GM12878 (cell line): ENCODE measurements around the gene DNAH8. TPM values are rescaled to one million over a fixed set of nuclear protein-coding genes. Genes with fewer than 3 reads are reported as not detected.

Source experiments
- ATAC-seq: fragments of 200-7000 bp; cut with Tn5 transposase; 3 replicates; pipeline ENCODE4 v1.9.1; 2020; ENCODE audit warnings: mild to moderate bottlenecking, moderate library complexity
- BruUV-seq: library from RNA; stranded (reverse); fragments of 400-500 nt; replicated peaks from 2 replicates; lab custom pipeline; 2021; lab: Mats Ljungman, UMichigan
- CTCF ChIA-PET: fragments of 300-600 bp; sonication (Branson Sonifier 250); formaldehyde crosslinking; extraction: SDS; loops from one replicate; lab custom pipeline; 2021; ENCODE audit warnings: inconsistent platforms; lab: Yijun Ruan, JAX
- POLR2A ChIA-PET: fragments of 350-600 bp; formaldehyde crosslinking; extraction: SDS; loops from one replicate; lab custom pipeline; 2021; ENCODE audit warnings: inconsistent platforms; lab: Charles Lee
- RAD21 ChIA-PET: fragments of 300-600 bp; sonication (Branson Sonifier 250); formaldehyde crosslinking; loops from one replicate; lab custom pipeline; 2023; ENCODE audit warnings: antibody characterized with exemption; ENCODE audit not compliant: unreplicated experiment; lab: Charles Lee
- SMC1A ChIA-PET: fragments of 300-600 bp; sonication (Branson Sonifier 250); formaldehyde crosslinking; loops from one replicate; lab custom pipeline; 2023; ENCODE audit not compliant: unreplicated experiment, uncharacterized antibody; lab: Charles Lee
- DNase-seq: peaks from one replicate; pipeline ENCODE4 v3.0.0-alpha.2; 2011; ENCODE audit warnings: low read depth, low spot score
- FAIRE-seq: peaks from 3 replicates; lab custom pipeline; 2011; peaks lifted over from hg19 to GRCh38; lab: Jason Lieb, UNC
- H2AFZ ChIP-seq: 2 replicates; pipeline ENCODE4 v1.6.0; 2011; ENCODE audit warnings: low read depth, low read length, control low read depth; ENCODE audit not compliant: control insufficient read depth
- H3K27ac ChIP-seq: 2 replicates; pipeline ENCODE4 v1.5.1; 2011; ENCODE audit warnings: control low read depth; ENCODE audit not compliant: control insufficient read depth, insufficient read depth
- H3K27me3 ChIP-seq, 2 experiments: replicated peaks in 1 of 2; 2 replicates each; pipeline versions ENCODE4 v1.6.0 to v1.6.1; 2011; ENCODE audit warnings: low read length in 1 of 2; ENCODE audit not compliant: control insufficient read depth in 2 of 2, insufficient read depth in 2 of 2
- H3K36me3 ChIP-seq, 2 experiments: 2 replicates each; pipeline ENCODE4 v1.5.1; 2011; ENCODE audit warnings: low read length in 1 of 2; ENCODE audit not compliant: control insufficient read depth in 2 of 2, insufficient read depth in 2 of 2
- H3K4me1 ChIP-seq: 2 replicates; pipeline ENCODE4 v1.6.1; 2011; ENCODE audit warnings: mild to moderate bottlenecking, low read length, moderate library complexity, mixed read lengths; ENCODE audit not compliant: control insufficient read depth, insufficient read depth
- H3K4me2 ChIP-seq: 2 replicates; pipeline ENCODE4 v1.6.0; 2011; ENCODE audit warnings: control low read depth; ENCODE audit not compliant: control insufficient read depth, insufficient read depth
- H3K4me3 ChIP-seq: fragments of 200-600 bp; sonication (generic); 2 replicates; pipeline ENCODE4 v1.5.1; 2016
- H3K79me2 ChIP-seq: 2 replicates; pipeline ENCODE4 v1.6.0; 2011; ENCODE audit warnings: low read length; ENCODE audit not compliant: control insufficient read depth, insufficient read depth
- H3K9ac ChIP-seq: 2 replicates; pipeline ENCODE4 v1.8.0; 2011; ENCODE audit warnings: low read length, control low read depth, mixed read lengths; ENCODE audit not compliant: control insufficient read depth, insufficient read depth
- H3K9me3 ChIP-seq: replicated peaks from 3 replicates; pipeline ENCODE4 v1.5.1; 2011; ENCODE audit warnings: mild to moderate bottlenecking, low read length; ENCODE audit not compliant: control insufficient read depth, insufficient read depth
- H4K20me1 ChIP-seq: 2 replicates; pipeline ENCODE4 v1.6.0; 2011; ENCODE audit not compliant: control insufficient read depth, insufficient read depth
- E2F4 ChIP-seq: IDR thresholded peaks from 2 replicates; pipeline ENCODE4 v1.6.1; 2012; ENCODE audit warnings: low read depth, low read length, improper control_type of control experiment
- EZH2 ChIP-seq: IDR thresholded peaks from 2 replicates; pipeline ENCODE4 v1.6.1; 2012; ENCODE audit warnings: low read depth, mild to moderate bottlenecking, control low read depth, inconsistent platforms, low read length, borderline replicate concordance; ENCODE audit not compliant: control insufficient read depth
- KLF5 ChIP-seq: fragments of 450-650 bp; IDR thresholded peaks from 2 replicates; pipeline ENCODE4 v1.6.1; 2014; ENCODE audit warnings: mild to moderate bottlenecking; ENCODE audit not compliant: partially characterized antibody
- MEF2B ChIP-seq: fragments of 450-650 bp; IDR thresholded peaks from 2 replicates; pipeline ENCODE4 v1.6.1; 2018; ENCODE audit warnings: mild to moderate bottlenecking, moderate library complexity; ENCODE audit not compliant: partially characterized antibody, poor library complexity, severe bottlenecking
- MTA3 ChIP-seq: IDR thresholded peaks from 2 replicates; pipeline ENCODE4 v1.6.1; 2012; ENCODE audit warnings: low read length, inconsistent platforms, borderline replicate concordance
- MXI1 ChIP-seq: fragments of 150-350 bp; IDR thresholded peaks from 2 replicates; pipeline ENCODE4 v1.6.1; 2011; ENCODE audit warnings: low read depth, mild to moderate bottlenecking, inconsistent platforms, low read length, improper control_type of control experiment
- MYB ChIP-seq: fragments of 150-350 bp; IDR thresholded peaks from 2 replicates; pipeline ENCODE4 v1.6.1; 2014; ENCODE audit warnings: mild to moderate bottlenecking, low read depth, low read length, borderline replicate concordance
- NRF1 ChIP-seq: conservative IDR thresholded peaks from 2 replicates; pipeline ENCODE4 v1.6.1; 2011; ENCODE audit warnings: mild to moderate bottlenecking, low read depth, low read length, improper control_type of control experiment
- RB1 ChIP-seq: fragments of 450-650 bp; formaldehyde crosslinking; IDR thresholded peaks from 2 replicates; pipeline ENCODE4 v1.6.1; 2017; ENCODE audit warnings: mild to moderate bottlenecking, borderline replicate concordance
- SIX5 ChIP-seq: IDR thresholded peaks from 2 replicates; pipeline ENCODE4 v1.6.1; 2011; ENCODE audit warnings: mild to moderate bottlenecking, low read depth, low read length, moderate library complexity; ENCODE audit not compliant: severe bottlenecking
- SP1 ChIP-seq: IDR thresholded peaks from one replicate; pipeline ENCODE4 v1.6.1; 2011; ENCODE audit warnings: low read depth, low read length
- SPI1 ChIP-seq: IDR thresholded peaks from 2 replicates; pipeline ENCODE4 v1.6.1; 2011; ENCODE audit warnings: low read depth, mild to moderate bottlenecking, low read length, moderate library complexity, borderline replicate concordance; ENCODE audit not compliant: insufficient read depth
- SRF ChIP-seq, 2 experiments: IDR thresholded peaks; 2 replicates each; pipeline ENCODE4 v1.6.1; 2011; ENCODE audit warnings: low read depth in 2 of 2, low read length in 2 of 2, mild to moderate bottlenecking in 1 of 2, moderate library complexity in 1 of 2
- WRNIP1 ChIP-seq: IDR thresholded peaks from 2 replicates; pipeline ENCODE4 v1.6.1; 2011; ENCODE audit warnings: low read depth, low read length, improper control_type of control experiment, borderline replicate concordance
- ZBTB33 ChIP-seq: fragments of 450-650 bp; IDR thresholded peaks from 2 replicates; pipeline ENCODE4 v1.6.1; 2017; ENCODE audit warnings: mild to moderate bottlenecking
- WGBS: methylation state at CpG from one replicate; pipeline ENCODE4 v1.1.6; 2016; ENCODE audit warnings: low lambda C conversion rate; ENCODE audit not compliant: insufficient replicate concordance, insufficient coverage; ENCODE audit errors: missing lambda C conversion rate; 5-methylcytosine and 5-hydroxymethylcytosine counted together
- in situ Hi-C: fragments of 300-500 bp; cut with MboI; formaldehyde crosslinking; loops from 9 replicates; pipeline ENCODE4 v1.14.3; 2018; ENCODE audit warnings: mixed read lengths
- intact Hi-C: fragments of 100-400 bp; cut with micrococcal nuclease; formaldehyde crosslinking; loops from one replicate; pipeline ENCODE4 v1.14.2; 2022; ENCODE audit not compliant: unreplicated experiment
- polyA plus RNA-seq, 11 experiments: library from polyadenylated mRNA; depleted of rRNA in 4 of 11; unstranded in 6 of 11; stranded (reverse) in 5 of 11; fragments of >200 nt; fragmentation: Nextera tagmentation in 4 of 11; fragmentation: Illumina TruSeq in 1 of 11; extraction: Ambion mirVana in 4 of 11; extraction: Trizol in 1 of 11; gene quantifications; 1 replicate in 1 of 11; 2 replicates in 10 of 11; pipeline versions ENCODE4 v1.2.1 to v1.2.3, GENCODE V29; 2011 to 2016; ENCODE audit warnings: inconsistent platforms in 2 of 11, missing spikeins in 2 of 11, low read depth in 1 of 11
- total RNA-seq, 4 experiments: library from RNA; depleted of rRNA in 3 of 4; stranded (reverse); fragments of >200 nt in 3 of 4; fragmentation: Illumina TruSeq in 1 of 4; extraction: Trizol in 1 of 4; gene quantifications; 2 replicates each; pipeline versions ENCODE4 v1.2.1 to v1.2.3, GENCODE V29; 2013 to 2021
- TF ChIP-seq, protein P1 (sequence below): fragments of 450-650 bp; IDR thresholded peaks from 2 replicates; pipeline ENCODE4 v1.6.1; 2017; ENCODE audit warnings: low read depth, mild to moderate bottlenecking, moderate library complexity

Gene DNAH8
- total and polyA plus RNA-seq, 10 of the 15 experiments (the other 5 are each of a cell fraction or from before 2014, with no cell fraction given): 0.02 to 0.34 (median 0.10) TPM; not detected in 3

DNA sequence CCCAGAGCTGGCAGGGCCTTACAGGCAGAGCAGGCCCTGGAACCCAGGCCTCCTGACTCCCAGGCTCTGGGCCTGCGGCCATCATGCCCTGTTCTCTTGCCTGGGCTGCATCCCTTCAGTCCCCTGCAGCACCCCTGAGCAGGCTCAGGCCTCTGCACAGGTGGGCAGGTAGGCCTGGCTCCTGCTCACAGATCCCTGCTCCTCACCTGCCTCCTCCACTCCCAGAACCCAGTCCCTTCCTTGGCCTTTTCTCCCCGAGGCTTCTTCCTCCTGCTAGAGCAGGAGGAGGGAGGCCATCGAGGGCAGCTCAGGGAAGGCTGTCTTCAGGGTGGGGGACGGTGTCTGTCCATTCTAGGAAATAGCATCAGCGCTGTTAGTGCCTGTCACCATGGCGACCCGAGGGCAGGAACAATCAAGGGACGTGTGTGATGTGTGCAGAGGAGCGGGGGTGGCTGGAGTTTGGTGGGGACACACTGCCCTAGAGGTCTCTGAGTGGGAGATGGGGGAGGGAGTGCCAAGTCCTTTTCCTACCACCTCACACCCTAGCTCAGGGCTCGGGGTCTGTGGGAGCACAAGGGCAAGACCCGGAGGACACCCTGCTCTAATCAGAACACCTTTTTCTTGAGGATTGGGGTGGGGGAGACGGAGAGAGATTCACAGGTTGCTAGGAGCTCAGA lies 360.0 kb downstream of the DNAH8 start:
- Histone ChIP-seq H4K20me1 (no peaks in the 10 kb centered on the region), H3K9ac (no peak overlapping the region), H3K4me2 (no peak overlapping the region), H3K79me2 (no peaks in the 10 kb centered on the region), H3K27me3 (no peaks in the 10 kb centered on the region), H3K36me3 (no peaks in the 10 kb centered on the region), H3K27ac (no peak overlapping the region), H3K4me3 (no peak overlapping the region), H3K9me3 (no peaks in the 10 kb centered on the region), H2AFZ (no peak overlapping the region), H3K4me1 (peaks cover 17% of the 10 kb centered on the region; the same call in 1 of the 2 replicates)
- DNase-seq: no peak
- BruUV-seq: no TSS peak
- intact Hi-C loops: no loop called here
- in situ Hi-C loops: no loop called here
- FAIRE-seq: no peak
- POLR2A ChIA-PET: no interaction called here
- ATAC-seq: no peak
- 40% methylated on average over 12 of the region's 12 CpGs for WGBS
- RAD21 ChIA-PET: no interaction called here
- CTCF ChIA-PET: no interaction called here
- TF ChIP-seq WRNIP1 (no peak), KLF5 (no peak), SRF (IDR thresholded peaks at IDR 0.05; ENCODE audit: low read depth in 2 of 2, low read length in 2 of 2) (no peak), MTA3 (no peak), RB1 (no peak), MYB (no peak), SIX5 (no peak), MEF2B (no peak), NRF1 (no peak), SPI1 (no peak), ZBTB33 (no peak), SP1 (no peak), E2F4 (no peak), MXI1 (no peak), EZH2 (no peak)
- TF ChIP-seq, protein P1, sequence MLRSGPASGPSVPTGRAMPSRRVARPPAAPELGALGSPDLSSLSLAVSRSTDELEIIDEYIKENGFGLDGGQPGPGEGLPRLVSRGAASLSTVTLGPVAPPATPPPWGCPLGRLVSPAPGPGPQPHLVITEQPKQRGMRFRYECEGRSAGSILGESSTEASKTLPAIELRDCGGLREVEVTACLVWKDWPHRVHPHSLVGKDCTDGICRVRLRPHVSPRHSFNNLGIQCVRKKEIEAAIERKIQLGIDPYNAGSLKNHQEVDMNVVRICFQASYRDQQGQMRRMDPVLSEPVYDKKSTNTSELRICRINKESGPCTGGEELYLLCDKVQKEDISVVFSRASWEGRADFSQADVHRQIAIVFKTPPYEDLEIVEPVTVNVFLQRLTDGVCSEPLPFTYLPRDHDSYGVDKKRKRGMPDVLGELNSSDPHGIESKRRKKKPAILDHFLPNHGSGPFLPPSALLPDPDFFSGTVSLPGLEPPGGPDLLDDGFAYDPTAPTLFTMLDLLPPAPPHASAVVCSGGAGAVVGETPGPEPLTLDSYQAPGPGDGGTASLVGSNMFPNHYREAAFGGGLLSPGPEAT: no peak
- SMC1A ChIA-PET: no interaction called here
